ENCODE measurements around the gene INPP5D. TPM values are rescaled to one million over a fixed set of nuclear protein-coding genes. Genes with fewer than 3 reads are reported as not detected.

The INPP5D gene
- total RNA-seq, 2 donors from 2014 or later: 6.5 to 7.1 TPM

GRCh38 chr2:233210843-233211547, 150.9 kb downstream of the INPP5D start:
- no peaks in the 10 kb centered on the region for H3K27me3 ChIP-seq
- TF ChIP-seq, protein P1, sequence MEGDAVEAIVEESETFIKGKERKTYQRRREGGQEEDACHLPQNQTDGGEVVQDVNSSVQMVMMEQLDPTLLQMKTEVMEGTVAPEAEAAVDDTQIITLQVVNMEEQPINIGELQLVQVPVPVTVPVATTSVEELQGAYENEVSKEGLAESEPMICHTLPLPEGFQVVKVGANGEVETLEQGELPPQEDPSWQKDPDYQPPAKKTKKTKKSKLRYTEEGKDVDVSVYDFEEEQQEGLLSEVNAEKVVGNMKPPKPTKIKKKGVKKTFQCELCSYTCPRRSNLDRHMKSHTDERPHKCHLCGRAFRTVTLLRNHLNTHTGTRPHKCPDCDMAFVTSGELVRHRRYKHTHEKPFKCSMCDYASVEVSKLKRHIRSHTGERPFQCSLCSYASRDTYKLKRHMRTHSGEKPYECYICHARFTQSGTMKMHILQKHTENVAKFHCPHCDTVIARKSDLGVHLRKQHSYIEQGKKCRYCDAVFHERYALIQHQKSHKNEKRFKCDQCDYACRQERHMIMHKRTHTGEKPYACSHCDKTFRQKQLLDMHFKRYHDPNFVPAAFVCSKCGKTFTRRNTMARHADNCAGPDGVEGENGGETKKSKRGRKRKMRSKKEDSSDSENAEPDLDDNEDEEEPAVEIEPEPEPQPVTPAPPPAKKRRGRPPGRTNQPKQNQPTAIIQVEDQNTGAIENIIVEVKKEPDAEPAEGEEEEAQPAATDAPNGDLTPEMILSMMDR (IDR thresholded peaks at IDR 0.05): no peak
- H3K9ac ChIP-seq (ENCODE audit: low read depth in 2 of 2, low read length in 2 of 2): no peak overlapping the region
- peak; percentile 52 for DNase-seq
- peaks cover 4% of the 10 kb centered on the region for H3K4me1 ChIP-seq
- intact Hi-C loops (cut with DNase I): no loop called here
- H3K36me3 ChIP-seq: no peaks in the 10 kb centered on the region
- H3K9me3 ChIP-seq: no peaks in the 10 kb centered on the region
- H3K27ac ChIP-seq: no peak overlapping the region
- no peak overlapping the region for H3K4me3 ChIP-seq

DNA sequence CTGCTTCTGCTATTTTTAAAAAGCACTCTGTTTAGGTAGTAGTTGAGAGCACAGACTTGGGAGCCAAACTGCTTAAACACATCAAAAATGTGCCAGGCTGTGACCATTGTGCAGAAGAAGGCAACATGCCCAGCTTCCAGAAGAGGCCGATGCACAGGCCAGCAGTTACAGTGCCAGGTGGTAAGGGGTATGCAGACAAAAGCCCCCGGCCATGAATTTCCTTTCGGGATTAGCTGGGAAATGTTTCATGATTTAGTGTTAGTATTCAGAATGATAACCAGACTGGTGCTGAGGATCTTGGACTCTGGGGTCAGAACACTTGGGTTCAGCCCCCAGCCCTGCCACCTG, 151.4 kb downstream of the INPP5D start:
- Histone ChIP-seq H3K36me3 (no peaks in the 10 kb centered on the region), H3K27ac (no peak overlapping the region), H3K4me3 (no peak overlapping the region), H3K9me3 (no peaks in the 10 kb centered on the region), H3K27me3 (no peaks in the 10 kb centered on the region), H3K4me1 (peaks cover 4% of the 10 kb centered on the region), H3K9ac (ENCODE audit: low read depth in 2 of 2, low read length in 2 of 2) (no peak overlapping the region)
- intact Hi-C loops (cut with DNase I): no loop called here
- TF ChIP-seq, protein P1 (IDR thresholded peaks at IDR 0.05): no peak
- no peak for DNase-seq

- no peaks in the 10 kb centered on the region for H3K9me3 ChIP-seq
- H3K4me1 ChIP-seq: peaks cover 4% of the 10 kb centered on the region
- H3K4me3 ChIP-seq: no peak overlapping the region
- H3K27ac ChIP-seq: no peak overlapping the region
- no peaks in the 10 kb centered on the region for H3K27me3 ChIP-seq
- TF ChIP-seq, protein P1 (IDR thresholded peaks at IDR 0.05): no peak
- no peak overlapping the region for H3K9ac ChIP-seq (ENCODE audit: low read depth in 2 of 2, low read length in 2 of 2)
- intact Hi-C loops (cut with DNase I): no loop called here
- H3K36me3 ChIP-seq: no peaks in the 10 kb centered on the region
- DNase-seq: no peak
Measured at GRCh38 chr2:233213011-233213410, 152.9 kb downstream of the INPP5D start.

- peaks cover 4% of the 10 kb centered on the region for H3K4me1 ChIP-seq
- no peak overlapping the region for H3K27ac ChIP-seq
- no peak overlapping the region for H3K4me3 ChIP-seq
- no peak for DNase-seq
- H3K9ac ChIP-seq (ENCODE audit: low read depth in 2 of 2, low read length in 2 of 2): no peak overlapping the region
- TF ChIP-seq, protein P1 (IDR thresholded peaks at IDR 0.05): no peak
- H3K36me3 ChIP-seq: no peaks in the 10 kb centered on the region
- H3K9me3 ChIP-seq: no peaks in the 10 kb centered on the region
- intact Hi-C loops (cut with DNase I): no loop called here
- H3K27me3 ChIP-seq: no peaks in the 10 kb centered on the region
Measured at GRCh38 chr2:233213975-233214374, 153.8 kb downstream of the INPP5D start.

- no peak for DNase-seq
- intact Hi-C loops (cut with DNase I): no loop called here
- no peaks in the 10 kb centered on the region for H3K27me3 ChIP-seq
- H3K9ac ChIP-seq (ENCODE audit: low read depth in 2 of 2, low read length in 2 of 2): no peak overlapping the region
- no peaks in the 10 kb centered on the region for H3K36me3 ChIP-seq
- TF ChIP-seq, protein P1 (IDR thresholded peaks at IDR 0.05): no peak
- H3K9me3 ChIP-seq: no peaks in the 10 kb centered on the region
- no peaks in the 10 kb centered on the region for H3K4me1 ChIP-seq
- H3K4me3 ChIP-seq: no peak overlapping the region
- no peak overlapping the region for H3K27ac ChIP-seq
Measured at GRCh38 chr2:233217892-233218377, 157.8 kb downstream of the INPP5D start.
